ENCODE measurements around the gene RILPL2.
A peak's percentile ranks its signal among the peaks of the same experiment; 100 is the strongest.
"Not testable (repeated sequence)": the region's sequence is repeated elsewhere in the genome, so short reads cannot be mapped to it uniquely, and the experiment has no call there.

The RILPL2 gene

GRCh38 chr12:123388177-123388950, 48.1 kb downstream of the RILPL2 start:
- Histone ChIP-seq H3K27me3 (ENCODE audit: control insufficient read depth, insufficient read depth, low read length) (peaks cover 66% of the 10 kb centered on the region), H3K9ac (ENCODE audit: low read length) (no peak overlapping the region), H3K36me3 (ENCODE audit: control insufficient read depth, low read depth, low read length) (peaks cover 9% of the 10 kb centered on the region), H3K27ac (ENCODE audit: low read length) (no peak overlapping the region), H3K9me3 (ENCODE audit: control insufficient read depth, low read depth, low read length) (no peaks in the 10 kb centered on the region), H3K4me3 (ENCODE audit: low read length) (peak overlapping the region; percentile 52), H3K4me1 (ENCODE audit: control insufficient read depth, low read depth, low read length) (peaks cover 3% of the 10 kb centered on the region)

DNA sequence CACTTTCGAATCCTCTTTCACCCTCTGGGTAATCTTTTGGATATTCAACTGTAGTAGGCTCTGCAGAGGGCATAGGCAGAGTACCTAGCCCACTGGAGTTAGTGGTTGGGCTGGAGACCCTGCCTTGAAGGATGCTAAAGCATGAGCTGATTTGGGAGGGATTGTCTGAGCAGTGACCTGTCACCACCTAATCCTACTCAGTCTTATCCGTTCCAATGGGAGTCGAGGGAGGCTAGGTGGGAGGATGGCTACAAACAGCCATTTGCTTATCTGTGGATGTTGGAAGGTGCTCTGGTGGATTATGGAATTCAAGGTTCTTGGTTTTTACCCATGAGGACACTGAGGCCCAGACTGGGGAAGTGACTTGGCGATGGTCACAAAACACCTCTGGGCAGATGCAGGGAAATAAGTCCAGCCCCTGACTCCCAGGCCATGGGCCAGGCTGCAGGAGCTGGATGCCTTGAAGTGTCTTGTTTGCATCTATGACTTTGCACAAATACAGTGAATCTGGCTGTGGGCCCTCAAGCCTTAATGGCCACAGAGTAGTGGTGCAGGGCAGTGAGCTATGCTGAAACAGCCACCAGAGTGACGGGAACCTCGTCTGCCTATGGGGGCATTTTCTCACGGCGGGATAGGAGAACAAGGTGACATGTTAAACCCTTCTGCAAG, 48.8 kb downstream of the RILPL2 start:
- Histone ChIP-seq H3K4me3 (ENCODE audit: low read length) (peak overlapping the region; percentile 52), H3K27ac (ENCODE audit: low read length) (no peak overlapping the region), H3K4me1 (ENCODE audit: control insufficient read depth, low read depth, low read length) (peaks cover 3% of the 10 kb centered on the region), H3K9ac (ENCODE audit: low read length) (no peak overlapping the region), H3K9me3 (ENCODE audit: control insufficient read depth, low read depth, low read length) (no peaks in the 10 kb centered on the region), H3K27me3 (ENCODE audit: control insufficient read depth, insufficient read depth, low read length) (peaks cover 66% of the 10 kb centered on the region), H3K36me3 (ENCODE audit: control insufficient read depth, low read depth, low read length) (peaks cover 9% of the 10 kb centered on the region)

DNA sequence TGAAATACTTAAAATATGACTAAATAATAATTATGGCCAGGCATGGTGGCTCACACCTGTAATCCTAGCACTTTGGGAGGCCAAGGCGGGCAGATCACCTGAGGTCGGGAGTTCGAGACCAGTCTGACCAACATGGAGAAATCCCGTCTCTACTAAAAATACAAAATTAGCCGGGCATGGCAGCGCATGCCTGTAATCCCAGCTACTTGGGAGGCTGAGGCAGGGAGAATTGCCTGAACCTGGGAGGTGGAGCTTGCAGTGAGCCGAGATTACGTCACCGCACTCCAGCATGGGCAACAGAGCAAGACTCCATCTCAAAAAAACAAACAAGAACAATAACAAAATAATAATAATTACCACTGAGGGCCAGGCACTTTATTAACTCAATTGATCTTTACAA, 50.9 kb downstream of the RILPL2 start:
- H3K36me3 ChIP-seq (ENCODE audit: control insufficient read depth, low read depth, low read length); H3K4me1 ChIP-seq (ENCODE audit: control insufficient read depth, low read depth, low read length); H3K9me3 ChIP-seq (ENCODE audit: control insufficient read depth, low read depth, low read length); H3K27ac ChIP-seq (ENCODE audit: low read length); H3K4me3 ChIP-seq (ENCODE audit: low read length); H3K9ac ChIP-seq (ENCODE audit: low read length): not testable (repeated sequence)
- H3K27me3 ChIP-seq (ENCODE audit: control insufficient read depth, insufficient read depth, low read length): peaks cover 53% of the 10 kb centered on the region

- H3K9ac ChIP-seq (ENCODE audit: low read length): peak overlapping the region; percentile 55
- H3K4me1 ChIP-seq (ENCODE audit: control insufficient read depth, low read depth, low read length): peaks cover 3% of the 10 kb centered on the region
- peaks cover 47% of the 10 kb centered on the region for H3K27me3 ChIP-seq (ENCODE audit: control insufficient read depth, insufficient read depth, low read length)
- peak overlapping the region; percentile 85 for H3K4me3 ChIP-seq (ENCODE audit: low read length)
- no peaks in the 10 kb centered on the region for H3K9me3 ChIP-seq (ENCODE audit: control insufficient read depth, low read depth, low read length)
- no peak overlapping the region for H3K27ac ChIP-seq (ENCODE audit: low read length)
- no peaks in the 10 kb centered on the region for H3K36me3 ChIP-seq (ENCODE audit: control insufficient read depth, low read depth, low read length)
Observed at GRCh38 chr12:123384994-123385376, 51.5 kb downstream of the RILPL2 start.

DNA sequence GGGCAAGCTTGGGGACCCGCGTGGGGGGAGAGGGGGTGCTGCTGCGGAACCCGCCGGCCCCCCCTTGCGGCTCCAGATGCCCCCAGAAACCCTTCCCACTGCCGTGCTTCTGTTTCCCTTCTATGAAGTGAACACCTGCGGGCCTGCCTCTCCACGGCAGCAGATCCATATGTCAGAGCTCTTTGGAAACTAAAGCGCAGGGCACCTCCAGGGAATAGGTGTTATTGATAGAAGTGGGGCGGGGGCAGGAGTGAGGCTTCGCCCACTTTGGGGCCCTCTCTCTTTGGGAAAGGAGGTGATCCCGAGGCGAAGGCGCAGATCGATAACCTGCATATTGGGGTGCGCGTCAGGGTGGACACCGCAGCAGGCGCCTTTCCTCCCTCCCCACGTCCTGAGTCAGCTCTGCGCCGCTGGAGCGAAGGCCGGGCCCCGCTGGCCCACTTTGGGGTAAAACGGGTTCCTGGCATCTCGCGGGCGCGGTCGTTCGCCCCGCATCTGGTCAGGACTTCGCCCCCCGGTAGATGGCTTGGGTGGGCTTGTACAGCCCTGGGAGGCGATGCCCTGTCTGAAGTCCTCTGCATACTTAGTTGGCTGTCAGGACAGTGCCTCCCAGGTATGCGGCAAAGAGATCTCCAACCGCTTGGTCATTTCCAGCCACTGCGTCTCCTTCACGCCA, 52.0 kb downstream of the RILPL2 start:
- H3K9ac ChIP-seq (ENCODE audit: low read length): peak overlapping the region; percentile 55
- no peak overlapping the region for H3K27ac ChIP-seq (ENCODE audit: low read length)
- peaks cover 3% of the 10 kb centered on the region for H3K4me1 ChIP-seq (ENCODE audit: control insufficient read depth, low read depth, low read length)
- H3K9me3 ChIP-seq (ENCODE audit: control insufficient read depth, low read depth, low read length): no peaks in the 10 kb centered on the region
- peak overlapping the region; percentile 85 for H3K4me3 ChIP-seq (ENCODE audit: low read length)
- peaks cover 42% of the 10 kb centered on the region for H3K27me3 ChIP-seq (ENCODE audit: control insufficient read depth, insufficient read depth, low read length)
- no peaks in the 10 kb centered on the region for H3K36me3 ChIP-seq (ENCODE audit: control insufficient read depth, low read depth, low read length)

DNA sequence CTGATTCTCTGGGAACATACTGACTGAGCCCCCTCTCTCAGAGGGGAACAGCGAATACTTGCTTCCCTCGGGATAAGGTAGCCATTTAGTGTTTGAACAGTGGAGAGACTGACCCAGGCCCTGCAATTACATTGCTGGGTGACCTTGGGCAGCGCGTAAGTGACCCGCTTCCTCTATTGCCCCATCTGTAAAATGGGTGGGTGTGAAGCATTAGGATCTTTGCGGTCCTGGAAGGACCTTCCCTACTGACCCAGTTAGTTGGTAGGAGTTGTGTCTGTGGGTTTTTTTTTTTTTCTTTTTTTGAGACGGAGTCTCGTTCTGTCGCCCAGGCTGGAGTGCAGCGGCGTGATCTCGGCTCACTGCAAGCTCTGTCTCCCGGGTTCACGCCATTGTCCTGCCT, 53.8 kb downstream of the RILPL2 start:
- Histone ChIP-seq H3K27me3 (ENCODE audit: control insufficient read depth, insufficient read depth, low read length) (peaks cover 33% of the 10 kb centered on the region), H3K36me3 (ENCODE audit: control insufficient read depth, low read depth, low read length) (no peaks in the 10 kb centered on the region), H3K9ac (ENCODE audit: low read length) (no peak overlapping the region), H3K27ac (ENCODE audit: low read length) (no peak overlapping the region), H3K4me3 (ENCODE audit: low read length) (peak overlapping the region; percentile 85), H3K9me3 (ENCODE audit: control insufficient read depth, low read depth, low read length) (no peaks in the 10 kb centered on the region), H3K4me1 (ENCODE audit: control insufficient read depth, low read depth, low read length) (no peaks in the 10 kb centered on the region)

- Histone ChIP-seq H3K9ac (ENCODE audit: low read length) (no peak overlapping the region), H3K9me3 (ENCODE audit: control insufficient read depth, low read depth, low read length) (no peaks in the 10 kb centered on the region), H3K4me1 (ENCODE audit: control insufficient read depth, low read depth, low read length) (no peaks in the 10 kb centered on the region), H3K27ac (ENCODE audit: low read length) (no peak overlapping the region), H3K36me3 (ENCODE audit: control insufficient read depth, low read depth, low read length) (no peaks in the 10 kb centered on the region), H3K27me3 (ENCODE audit: control insufficient read depth, insufficient read depth, low read length) (peaks cover under 1% of the 10 kb centered on the region), H3K4me3 (ENCODE audit: low read length) (no peak overlapping the region)
Observed at GRCh38 chr12:123379391-123379790, 57.1 kb downstream of the RILPL2 start.

DNA sequence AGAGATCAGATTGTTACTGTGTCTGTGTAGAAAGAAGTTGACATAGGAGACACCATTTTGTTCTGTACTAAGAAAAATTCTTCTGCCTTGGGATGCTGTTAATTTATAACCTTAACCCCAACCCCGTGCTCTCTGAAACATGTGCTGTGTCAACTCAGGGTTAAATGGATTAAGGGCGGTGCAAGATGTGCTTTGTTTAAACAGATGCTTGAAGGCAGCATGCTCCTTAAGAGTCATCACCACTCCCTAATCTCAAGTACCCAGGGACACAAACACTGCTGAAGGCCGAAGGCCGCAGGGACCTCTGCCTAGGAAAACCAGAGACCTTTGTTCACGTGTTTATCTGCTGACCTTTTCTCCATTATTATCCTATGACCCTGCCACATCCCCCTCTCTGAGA, 64.1 kb downstream of the RILPL2 start:
- H3K36me3 ChIP-seq (ENCODE audit: control insufficient read depth, low read depth, low read length); H3K27ac ChIP-seq (ENCODE audit: low read length); H3K4me3 ChIP-seq (ENCODE audit: low read length); H3K27me3 ChIP-seq (ENCODE audit: control insufficient read depth, insufficient read depth, low read length); H3K9me3 ChIP-seq (ENCODE audit: control insufficient read depth, low read depth, low read length); H3K4me1 ChIP-seq (ENCODE audit: control insufficient read depth, low read depth, low read length); H3K9ac ChIP-seq (ENCODE audit: low read length): not testable (repeated sequence)

DNA sequence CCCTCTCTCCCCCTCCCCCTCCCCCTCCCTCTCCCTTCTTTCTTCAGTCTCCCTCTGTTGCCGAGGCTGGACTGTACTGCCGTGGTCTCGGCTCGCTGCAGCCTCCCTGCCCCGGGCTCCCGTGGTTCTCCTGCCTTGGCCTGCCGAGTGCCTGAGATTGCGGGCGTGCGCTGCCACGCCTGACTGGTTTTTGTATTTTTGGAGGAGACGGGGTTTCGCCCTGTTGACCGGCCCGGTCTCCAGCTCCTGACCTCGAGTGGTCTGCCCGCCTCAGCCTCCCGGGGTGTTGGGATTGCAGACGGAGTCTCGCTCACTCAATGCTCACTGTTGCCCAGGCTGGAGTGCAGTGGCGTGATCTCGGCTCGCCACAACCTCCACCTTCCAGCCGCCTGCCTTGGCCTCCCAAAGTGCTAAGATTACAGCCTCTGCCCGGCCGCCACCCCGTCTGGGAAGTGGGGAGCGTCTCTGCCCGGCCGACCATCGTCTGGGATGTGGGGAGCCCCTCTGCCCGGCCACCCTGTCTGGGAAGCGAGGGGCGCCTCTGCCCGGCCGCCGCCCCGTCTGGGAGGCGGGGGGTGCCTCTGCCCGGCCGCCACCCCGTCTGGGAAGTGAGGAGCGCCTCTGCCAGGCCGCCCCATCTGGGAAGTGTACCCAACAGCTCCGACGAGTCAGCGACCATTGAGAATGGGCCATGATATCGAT, 64.7 kb downstream of the RILPL2 start:
- H3K27me3 ChIP-seq (ENCODE audit: control insufficient read depth, insufficient read depth, low read length); H3K9ac ChIP-seq (ENCODE audit: low read length); H3K9me3 ChIP-seq (ENCODE audit: control insufficient read depth, low read depth, low read length); H3K27ac ChIP-seq (ENCODE audit: low read length); H3K36me3 ChIP-seq (ENCODE audit: control insufficient read depth, low read depth, low read length); H3K4me3 ChIP-seq (ENCODE audit: low read length); H3K4me1 ChIP-seq (ENCODE audit: control insufficient read depth, low read depth, low read length): not testable (repeated sequence)

DNA sequence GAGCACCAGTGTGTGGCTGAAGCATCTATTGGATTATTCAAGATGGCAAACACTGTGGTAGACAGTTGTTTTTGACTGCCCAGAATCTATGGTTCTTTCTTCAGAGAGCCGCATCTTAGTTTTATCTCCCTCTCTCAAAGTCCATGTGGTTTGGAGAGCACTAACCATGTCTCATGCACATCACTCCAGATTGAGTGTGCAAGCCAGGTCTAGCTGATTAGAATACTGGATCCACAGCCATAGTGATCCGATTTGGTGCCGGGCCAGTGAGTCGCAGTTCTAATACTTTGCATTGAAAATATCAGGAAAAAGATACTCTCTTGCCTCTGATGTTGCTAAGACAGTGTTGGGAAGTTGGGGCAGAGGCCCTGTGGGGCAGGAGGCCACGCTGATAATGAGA, 67.3 kb downstream of the RILPL2 start:
- H3K4me1 ChIP-seq (ENCODE audit: control insufficient read depth, low read depth, low read length): no peaks in the 10 kb centered on the region
- no peaks in the 10 kb centered on the region for H3K9me3 ChIP-seq (ENCODE audit: control insufficient read depth, low read depth, low read length)
- H3K9ac ChIP-seq (ENCODE audit: low read length): no peak overlapping the region
- peaks cover 3% of the 10 kb centered on the region for H3K27me3 ChIP-seq (ENCODE audit: control insufficient read depth, insufficient read depth, low read length)
- H3K27ac ChIP-seq (ENCODE audit: low read length): no peak overlapping the region
- H3K4me3 ChIP-seq (ENCODE audit: low read length): no peak overlapping the region
- no peaks in the 10 kb centered on the region for H3K36me3 ChIP-seq (ENCODE audit: control insufficient read depth, low read depth, low read length)

DNA sequence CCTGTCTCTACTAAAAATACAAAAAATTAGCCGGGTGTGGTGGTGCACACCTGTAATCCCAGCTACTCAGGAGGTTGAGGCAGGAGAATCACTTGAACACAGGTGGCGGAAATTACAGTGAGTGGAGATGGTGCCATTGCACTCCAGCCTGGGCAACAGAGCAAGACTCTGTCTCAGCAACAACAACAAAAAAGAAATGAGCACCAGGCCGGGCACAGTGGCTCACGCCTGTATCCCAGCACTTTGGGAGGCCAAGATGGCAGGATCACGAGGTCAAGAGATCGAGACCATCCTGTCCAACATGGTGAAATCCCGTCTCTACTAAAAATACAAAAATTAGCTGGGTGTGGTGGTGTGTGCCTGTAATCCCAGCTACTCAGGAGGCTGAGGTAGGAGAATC, 68.1 kb downstream of the RILPL2 start:
- H3K27me3 ChIP-seq (ENCODE audit: control insufficient read depth, insufficient read depth, low read length); H3K9ac ChIP-seq (ENCODE audit: low read length); H3K27ac ChIP-seq (ENCODE audit: low read length); H3K4me3 ChIP-seq (ENCODE audit: low read length); H3K4me1 ChIP-seq (ENCODE audit: control insufficient read depth, low read depth, low read length); H3K9me3 ChIP-seq (ENCODE audit: control insufficient read depth, low read depth, low read length); H3K36me3 ChIP-seq (ENCODE audit: control insufficient read depth, low read depth, low read length): not testable (repeated sequence)
